Gastrocnemius medialis (tissue), 4 donors: ENCODE measurements around the gene TTLL5.

Experiments
- POLR2A ChIP-seq, 2 donors: fragments of 450-650 bp; IDR thresholded peaks; one replicate each; pipeline ENCODE4 v1.6.1; 2017; ENCODE audit warnings: antibody characterized with exemption in 2 of 2, mild to moderate bottlenecking in 2 of 2, moderate library complexity in 2 of 2
- TF ChIP-seq, protein P1 (sequence below), 5 experiments: fragments of 450-650 bp in 3 of 5; fragments of 200-600 bp in 2 of 5; sonication (generic) in 2 of 5; IDR thresholded peaks in 4 of 5; conservative IDR thresholded peaks in 1 of 5; 1 replicate in 4 of 5; 2 replicates in 1 of 5; pipeline ENCODE4 v1.5.1; 2016 to 2019; ENCODE audit warnings: antibody characterized with exemption in 5 of 5, mild to moderate bottlenecking in 3 of 5, moderate library complexity in 3 of 5

DNA sequence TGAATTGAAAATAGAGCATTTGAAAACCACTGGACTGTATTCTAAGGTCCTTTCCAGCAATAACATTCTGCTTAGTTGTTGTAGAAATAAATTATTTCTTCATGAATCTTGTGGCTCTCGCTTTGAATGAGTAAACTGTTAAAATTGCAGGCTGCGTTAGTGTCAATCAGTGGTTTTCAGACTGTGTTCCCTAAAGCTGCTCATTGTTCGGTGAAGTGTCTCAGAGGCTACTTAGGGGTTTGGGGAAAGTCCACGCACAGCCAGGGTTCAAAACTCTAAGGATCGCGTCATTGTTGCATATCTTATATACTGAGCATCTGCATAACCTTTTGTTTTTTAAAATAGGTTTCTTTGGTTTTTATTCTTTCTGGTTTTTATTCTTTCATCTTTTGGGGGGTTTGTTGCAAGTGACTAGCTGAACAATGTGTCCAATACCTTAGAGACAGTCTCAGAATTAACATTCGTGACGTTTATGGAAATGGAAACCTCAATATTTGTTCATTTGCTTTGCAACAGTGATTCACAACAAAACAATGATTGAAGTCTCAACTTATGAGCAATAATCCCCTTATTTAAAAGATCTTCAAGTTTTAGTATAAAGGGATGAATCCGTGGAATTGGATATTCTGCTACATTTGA, 108.1 kb downstream of the TTLL5 start:
- TF ChIP-seq, protein P1, sequence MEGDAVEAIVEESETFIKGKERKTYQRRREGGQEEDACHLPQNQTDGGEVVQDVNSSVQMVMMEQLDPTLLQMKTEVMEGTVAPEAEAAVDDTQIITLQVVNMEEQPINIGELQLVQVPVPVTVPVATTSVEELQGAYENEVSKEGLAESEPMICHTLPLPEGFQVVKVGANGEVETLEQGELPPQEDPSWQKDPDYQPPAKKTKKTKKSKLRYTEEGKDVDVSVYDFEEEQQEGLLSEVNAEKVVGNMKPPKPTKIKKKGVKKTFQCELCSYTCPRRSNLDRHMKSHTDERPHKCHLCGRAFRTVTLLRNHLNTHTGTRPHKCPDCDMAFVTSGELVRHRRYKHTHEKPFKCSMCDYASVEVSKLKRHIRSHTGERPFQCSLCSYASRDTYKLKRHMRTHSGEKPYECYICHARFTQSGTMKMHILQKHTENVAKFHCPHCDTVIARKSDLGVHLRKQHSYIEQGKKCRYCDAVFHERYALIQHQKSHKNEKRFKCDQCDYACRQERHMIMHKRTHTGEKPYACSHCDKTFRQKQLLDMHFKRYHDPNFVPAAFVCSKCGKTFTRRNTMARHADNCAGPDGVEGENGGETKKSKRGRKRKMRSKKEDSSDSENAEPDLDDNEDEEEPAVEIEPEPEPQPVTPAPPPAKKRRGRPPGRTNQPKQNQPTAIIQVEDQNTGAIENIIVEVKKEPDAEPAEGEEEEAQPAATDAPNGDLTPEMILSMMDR (IDR thresholded peaks at IDR 0.05 in 4 of 5, conservative IDR thresholded peaks at IDR 0.05 in 1 of 5), result no peak
- no peak for TF ChIP-seq POLR2A (IDR thresholded peaks at IDR 0.05)
